ENCODE data around the gene XPO4.
A peak's percentile ranks its signal among the peaks of the same experiment; 100 is the strongest.
"Not testable (repeated sequence)": the region's sequence is repeated elsewhere in the genome, so short reads cannot be mapped to it uniquely, and the experiment has no call there.

The XPO4 gene

DNA sequence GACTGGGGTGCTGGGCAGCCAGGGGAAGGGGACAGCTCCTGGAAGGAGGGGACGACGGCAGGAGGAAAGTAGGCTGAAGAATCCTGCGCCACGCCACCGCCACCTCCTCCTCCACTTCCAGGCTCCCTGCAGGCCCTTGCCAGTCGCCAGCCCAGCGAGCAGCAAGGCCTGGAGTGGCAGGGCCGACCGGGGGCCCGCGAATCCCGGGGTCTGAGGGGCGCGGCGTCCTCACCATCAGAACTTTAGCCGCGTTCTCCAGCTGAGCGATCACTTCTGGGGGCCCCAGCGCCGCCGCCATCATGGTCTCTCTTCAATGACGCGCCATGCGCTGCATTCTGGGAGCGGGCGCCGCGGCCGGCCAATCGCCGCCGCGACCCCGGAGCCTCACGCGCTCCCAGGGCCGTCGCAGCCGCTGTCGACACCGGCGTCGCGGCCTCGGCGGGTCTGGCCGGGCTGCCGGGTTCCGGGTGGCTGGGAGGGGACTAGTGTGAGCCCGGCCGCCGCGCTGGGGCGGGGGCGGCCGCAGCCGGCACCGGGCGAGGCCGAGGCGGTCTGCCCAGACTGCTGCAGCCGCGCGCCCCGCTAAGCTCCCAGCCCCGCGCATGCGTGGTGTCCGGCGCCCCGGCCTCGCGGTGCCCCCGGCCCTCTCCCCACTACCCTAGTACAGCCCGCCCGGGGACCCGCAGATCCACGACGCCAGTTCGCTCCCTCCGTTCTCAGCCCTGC, at the start of gene XPO4:
Gene XPO4, minus strand, starts transcription at position 309 of the 726 bp plus-strand sequence. Its CDS starts 8 bp downstream, at position 301.
- peak; percentile 81 for DNase-seq

DNA sequence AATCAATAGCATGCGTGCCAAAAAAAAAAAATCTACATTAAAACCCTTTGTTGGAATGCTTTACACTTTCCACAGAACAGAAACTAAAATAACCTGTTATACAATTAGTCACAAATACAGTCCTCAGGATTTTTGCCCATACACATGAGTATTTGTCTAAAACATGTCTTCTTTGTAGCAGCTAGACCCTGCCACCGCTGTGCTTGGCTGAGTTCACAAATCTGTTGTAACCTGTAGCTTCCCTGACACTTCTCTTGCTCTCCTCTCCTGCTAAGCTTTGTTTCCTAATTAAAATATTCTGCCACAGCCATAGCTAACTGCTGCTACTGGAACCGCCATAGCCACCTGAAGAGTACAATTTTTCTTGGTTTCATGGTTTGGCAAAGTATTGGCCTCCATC, 45.5 kb upstream of the XPO4 start:
- not testable (repeated sequence) for DNase-seq

DNA sequence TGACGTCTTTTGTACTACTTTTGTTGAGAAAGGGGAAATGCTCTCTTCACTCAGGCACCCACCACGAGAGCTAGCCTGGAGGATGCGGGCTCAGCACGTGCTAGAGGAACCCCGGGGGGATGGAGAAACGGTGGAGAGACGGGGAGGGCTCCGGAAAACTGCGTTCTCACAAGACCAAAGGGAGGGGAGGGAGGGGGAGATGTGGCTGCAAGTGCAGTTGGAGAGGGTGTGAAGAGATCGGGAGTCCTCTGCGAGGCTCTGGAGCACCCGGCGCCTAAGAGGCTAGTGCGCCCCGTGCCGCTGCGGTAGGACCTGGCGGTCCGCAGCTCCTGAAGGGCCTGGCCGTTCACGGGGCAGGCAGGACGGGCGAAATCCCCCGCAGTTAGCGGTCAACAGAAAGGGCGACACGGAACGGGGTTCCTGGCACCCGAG, 43.4 kb upstream of the XPO4 start:
- peak; percentile 7 for DNase-seq

DNA sequence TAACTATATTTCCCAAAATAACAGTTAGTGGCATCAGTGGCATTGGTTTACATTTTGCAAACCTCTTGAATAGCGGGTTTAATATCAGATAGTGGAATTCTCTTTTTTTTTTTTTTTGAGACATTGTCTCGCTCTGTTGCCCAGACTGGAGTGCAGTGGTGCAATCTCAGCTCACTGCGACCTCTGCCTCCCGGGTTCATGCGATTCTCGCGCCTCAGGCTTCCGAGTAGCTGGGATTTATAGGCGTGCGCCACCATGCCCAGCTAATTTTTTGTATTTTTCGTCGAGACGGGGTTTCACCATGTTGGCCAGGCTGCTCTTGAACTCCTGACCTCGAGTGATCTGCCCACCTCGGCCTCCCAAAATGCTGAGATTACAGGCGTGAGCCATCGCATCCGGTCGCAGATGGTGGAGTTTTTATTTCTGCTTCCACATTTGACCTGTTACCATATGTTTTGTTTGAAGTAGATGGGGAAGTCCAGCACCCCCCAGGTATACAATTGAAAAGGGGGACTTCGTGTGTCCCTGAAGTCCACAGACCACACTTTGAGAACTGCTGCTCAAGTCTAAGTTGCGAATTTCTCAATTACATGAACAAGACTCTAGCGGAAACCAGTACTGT, 40.5 kb upstream of the XPO4 start:
- DNase-seq, result no peak

DNA sequence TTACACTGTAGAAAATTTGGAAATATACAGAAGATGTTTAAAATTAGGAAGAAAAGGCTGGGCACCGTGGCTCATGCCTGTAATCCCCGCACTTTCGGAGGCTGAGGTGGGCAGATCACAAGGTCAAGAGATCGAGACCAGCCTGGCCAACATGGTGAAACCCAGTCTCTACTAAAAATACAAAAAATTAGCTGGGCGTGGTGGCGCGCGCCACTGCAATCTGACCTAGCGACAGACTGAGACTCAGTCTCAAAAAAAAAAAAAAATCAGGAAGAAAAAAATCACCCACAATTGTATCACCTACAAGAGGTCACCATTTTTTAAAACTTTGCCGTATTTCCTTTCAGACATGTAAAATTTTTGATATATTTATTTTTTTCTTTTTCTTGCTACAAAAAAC, 38.0 kb upstream of the XPO4 start:
- DNase-seq, result not testable (repeated sequence)

DNA sequence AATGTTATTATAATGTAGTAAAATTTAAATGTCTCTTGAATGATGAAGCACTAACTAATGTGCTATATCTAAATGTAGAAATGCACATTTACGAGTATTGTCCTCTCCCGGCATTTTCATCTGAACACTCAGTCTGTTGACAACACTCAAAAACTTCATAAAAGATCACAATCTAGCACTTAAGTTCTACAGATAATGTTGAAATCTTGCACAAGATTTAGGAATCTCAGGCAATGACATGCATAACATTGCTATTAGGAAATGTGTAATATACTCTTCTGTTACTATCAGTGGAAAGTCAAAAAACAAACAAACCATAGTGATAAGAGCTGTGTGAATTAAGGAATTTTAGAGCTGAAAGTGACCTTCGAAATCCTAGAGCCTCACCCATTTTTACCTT, 37.5 kb upstream of the XPO4 start:
- DNase-seq, result no peak

DNA sequence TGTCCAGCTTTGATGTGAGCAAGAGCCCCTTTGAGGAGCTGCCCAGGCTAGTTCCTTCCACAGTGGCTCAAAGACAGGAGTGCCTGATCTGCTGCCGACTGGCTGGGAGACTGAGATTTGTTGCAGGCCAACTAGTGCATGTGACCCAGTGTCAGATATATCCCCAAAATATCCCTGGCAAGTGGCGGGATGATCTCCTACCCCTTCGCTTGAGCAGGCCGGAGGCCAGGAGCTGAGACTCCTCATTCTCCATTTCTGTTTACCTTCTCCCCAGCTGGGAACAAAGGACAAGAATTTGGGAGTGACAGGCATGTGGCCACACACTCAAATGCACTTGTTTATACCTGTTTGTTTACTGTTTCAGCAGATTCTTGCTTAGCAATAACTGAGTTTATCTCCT, 37.1 kb upstream of the XPO4 start:
- DNase-seq, result no peak

DNA sequence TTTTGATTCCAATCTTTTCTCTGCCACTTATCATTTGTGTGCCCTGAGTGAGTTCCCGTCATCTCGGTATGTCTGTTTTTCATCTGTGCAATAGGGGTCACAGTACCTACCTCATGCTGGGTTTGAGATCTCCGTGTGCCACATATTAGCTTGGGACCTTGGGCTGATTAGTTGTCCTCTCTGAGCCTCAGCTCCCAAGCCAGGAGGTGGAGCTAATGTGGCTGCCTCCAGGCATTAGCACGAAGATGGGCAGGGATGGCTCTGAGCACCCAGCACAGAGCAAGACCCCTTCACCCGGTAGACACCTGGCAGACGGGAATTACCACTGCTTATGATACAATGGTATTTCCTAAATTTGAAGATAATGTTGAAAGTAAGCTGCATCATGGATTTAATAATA, 35.8 kb upstream of the XPO4 start:
- no peak for DNase-seq

DNA sequence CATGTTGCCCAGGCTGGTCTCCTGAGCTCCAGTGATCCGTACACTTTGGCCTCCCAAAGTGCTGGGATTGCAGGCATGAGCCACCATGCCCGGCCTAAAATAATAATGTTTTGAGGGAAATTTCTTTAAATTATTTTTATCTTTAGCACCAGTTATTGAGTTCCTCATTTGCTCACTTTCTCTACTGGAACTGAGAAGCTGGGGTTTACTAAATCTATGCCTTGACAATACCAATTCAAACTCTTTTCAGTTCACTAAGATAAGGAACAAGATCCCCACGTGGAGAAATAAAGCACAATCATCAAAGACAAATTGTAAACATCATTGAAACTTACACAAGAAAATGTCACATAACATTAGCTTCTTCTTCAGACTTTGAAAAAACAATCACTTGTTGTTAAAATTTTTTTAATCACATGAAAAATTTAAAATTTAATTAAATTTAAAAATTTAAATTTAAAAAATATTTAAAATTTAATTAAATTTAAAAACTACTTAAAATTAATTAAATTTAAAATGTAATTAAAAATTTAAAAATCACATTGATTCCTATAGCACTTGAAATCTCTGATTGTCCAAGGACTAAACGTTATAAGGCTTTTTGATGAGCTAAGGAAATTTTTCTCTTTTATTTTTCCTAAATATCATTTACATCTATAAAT, 25.2 kb upstream of the XPO4 start:
- DNase-seq, result no peak

DNA sequence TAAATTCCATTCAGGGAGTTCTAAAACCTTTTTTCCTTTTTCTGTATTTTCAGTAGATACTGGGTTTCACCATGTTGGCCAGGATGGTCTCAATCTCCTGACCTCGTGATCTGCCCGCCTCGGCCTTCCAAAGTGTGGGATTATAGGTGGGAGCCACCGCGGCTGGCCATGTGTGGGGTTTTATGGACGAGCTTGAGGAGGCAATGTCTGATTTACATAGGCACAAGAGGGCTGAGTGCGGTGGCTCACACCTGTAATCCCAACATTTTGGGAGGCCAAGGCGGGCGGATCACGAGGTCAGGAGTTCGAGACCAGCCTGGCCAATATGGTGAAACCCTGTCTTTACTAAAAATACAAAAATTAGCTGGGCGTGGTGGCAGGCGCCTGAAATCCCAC, 22.8 kb upstream of the XPO4 start:
- not testable (repeated sequence) for DNase-seq

DNA sequence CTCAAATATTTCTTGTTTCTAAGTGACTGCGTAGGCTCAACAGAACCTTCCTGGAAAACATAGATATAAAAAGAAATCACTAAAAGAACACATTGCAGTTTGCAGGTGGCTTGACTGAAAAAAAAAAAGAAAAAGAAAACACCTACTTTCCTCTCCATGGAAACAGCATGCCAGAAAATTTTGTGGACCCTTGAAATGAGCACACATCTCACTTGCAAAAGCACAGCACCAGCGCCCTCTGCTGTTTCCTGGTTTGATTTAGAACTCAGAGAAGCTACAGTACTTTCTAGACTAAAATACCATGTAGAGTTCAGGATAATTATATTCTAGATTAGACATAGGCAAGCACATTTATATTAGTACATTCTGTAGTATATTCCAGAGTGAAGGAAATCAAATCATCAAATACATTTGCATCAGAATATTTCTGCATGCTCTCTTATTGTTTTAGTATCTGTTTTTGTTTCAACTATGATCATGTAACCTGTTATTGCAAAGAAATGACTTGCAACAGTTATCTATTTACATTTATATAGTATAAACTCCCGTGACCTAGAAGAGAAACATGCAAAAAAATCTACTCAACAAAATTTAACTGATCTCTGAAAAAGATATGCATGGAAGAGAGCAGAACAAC, 22.3 kb upstream of the XPO4 start:
- DNase-seq, result peak; percentile 70

DNA sequence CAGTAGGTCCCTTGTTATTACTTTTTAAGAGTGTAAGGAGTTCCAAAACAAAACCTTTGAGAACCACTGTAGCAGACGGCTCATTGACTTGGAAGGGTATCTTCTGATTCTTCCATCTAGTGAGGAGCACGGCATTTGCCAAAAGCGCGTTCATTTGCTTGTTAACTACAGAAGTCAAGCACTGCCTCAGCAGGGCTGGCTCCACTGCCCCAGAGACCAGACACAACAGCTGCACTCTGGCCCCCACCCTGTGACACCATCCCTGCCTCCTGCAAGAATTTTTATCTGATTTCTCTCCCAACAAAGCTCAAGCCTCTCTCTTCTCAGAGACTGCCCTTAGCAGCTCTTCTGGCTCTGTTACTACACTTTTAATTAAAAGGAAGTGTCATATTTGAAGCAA, 20.7 kb upstream of the XPO4 start:
- DNase-seq, result no peak

DNA sequence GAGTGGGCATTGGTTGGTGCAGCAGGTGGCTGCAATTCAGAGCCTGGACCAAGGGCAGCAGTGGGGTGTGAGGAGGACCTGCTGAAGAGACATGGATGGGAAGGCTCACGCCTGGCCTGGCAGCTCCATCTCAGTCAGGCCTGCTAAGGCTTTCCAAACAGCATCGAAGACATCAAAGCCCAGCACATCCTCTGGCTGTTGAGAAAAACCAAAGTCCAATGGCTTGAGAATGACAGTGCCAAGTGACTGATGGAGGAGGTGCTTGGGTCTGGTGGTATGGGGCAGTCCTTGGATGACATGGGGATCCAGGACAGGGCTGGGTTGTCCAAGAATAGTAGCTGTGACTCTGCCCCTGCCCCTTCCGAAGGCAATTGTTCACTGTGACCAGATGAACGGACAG, 19.0 kb upstream of the XPO4 start:
- DNase-seq, result no peak

DNA sequence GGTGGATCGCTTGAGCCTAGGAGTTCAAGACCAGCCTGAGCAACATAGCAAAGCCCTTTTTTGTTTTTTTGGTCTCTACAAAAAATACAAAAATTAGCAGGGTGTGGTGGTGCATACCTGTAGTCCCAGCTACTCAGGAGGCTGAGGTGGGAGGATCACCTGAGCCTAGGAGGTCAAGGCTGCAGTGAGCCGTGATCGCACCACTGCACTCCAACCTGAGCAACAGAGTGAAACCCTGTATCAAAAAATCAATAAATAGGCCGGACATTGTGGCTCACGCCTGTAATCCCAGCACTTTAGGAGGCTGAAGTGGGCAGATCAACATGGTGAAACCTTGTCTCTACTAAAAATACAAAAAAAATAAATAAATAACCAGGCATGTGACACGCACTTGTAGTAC, 13.1 kb upstream of the XPO4 start:
- not testable (repeated sequence) for DNase-seq

DNA sequence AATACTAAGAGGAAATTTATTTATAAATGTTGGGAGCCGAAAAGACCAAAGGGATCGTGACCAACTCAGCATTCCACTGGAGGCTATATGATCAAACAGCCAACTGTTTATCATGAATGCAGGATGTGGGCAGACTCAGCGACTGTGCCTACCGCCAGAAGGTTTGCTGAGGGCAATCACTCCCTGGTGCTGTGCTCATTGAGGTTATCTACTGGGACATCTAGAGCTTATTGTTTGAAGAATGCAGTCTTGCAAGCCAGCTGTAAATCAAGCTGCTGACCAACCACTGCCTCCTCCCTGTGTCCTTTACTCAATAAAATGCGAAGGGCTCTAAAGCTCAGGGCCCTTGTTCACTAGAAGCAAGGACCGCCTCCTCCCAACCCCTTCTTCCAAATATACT, 8.5 kb upstream of the XPO4 start:
- DNase-seq, result no peak

DNA sequence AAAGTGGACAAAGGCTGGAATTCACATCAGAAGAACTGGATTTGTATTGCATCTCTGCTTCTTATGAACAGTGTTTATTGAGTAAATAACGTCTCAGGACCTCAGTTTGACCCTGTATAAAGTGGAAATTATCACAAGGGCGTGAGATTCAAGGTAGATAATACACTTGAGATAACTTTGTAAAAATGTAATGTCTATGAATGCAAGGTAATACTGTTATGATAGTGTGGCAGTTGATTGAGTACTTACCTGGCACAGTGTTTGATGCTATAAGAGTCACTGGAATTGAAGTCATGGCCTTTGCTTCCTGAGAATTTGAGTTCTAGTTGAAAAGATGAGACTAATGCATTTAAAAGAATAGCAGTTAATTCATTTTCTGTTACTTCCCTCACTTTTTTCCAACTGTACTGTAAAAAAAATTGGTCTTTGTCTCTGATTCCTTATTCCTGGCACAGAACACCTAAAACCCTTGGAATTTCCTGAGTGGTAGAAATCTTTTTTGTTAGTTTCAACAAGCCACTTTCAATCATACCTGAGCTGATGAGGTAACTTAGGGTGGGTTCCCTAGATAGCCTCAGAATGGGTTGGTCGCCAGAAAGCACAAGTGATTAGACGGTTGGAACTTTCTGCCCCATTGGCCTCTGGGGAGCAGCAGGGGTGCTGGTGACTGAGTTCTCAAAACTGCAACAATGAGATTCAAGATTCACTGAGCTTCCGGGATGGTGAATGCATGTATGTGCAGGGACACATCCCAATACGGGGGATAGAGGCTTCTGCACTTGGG, 6.4 kb upstream of the XPO4 start:
- DNase-seq, result no peak

DNA sequence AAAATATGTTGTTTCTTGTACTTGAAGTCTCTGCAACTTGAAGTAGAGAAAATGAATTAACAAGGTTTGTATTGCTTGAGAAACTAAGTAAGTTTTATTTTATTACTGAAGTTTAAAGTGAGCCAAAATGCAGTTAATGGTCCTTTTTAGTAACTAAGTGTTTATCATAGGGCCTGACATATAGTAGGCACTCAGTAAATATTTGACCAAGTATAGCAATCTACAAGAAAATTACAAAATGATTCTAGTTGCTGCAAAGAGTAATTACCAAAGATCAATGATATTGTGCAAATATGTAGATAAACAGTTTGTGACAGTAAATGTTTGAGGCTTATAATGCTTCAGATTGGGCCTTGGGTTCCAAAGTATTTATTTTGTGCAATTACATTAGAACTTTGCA, 2.4 kb upstream of the XPO4 start:
- no peak for DNase-seq

DNA sequence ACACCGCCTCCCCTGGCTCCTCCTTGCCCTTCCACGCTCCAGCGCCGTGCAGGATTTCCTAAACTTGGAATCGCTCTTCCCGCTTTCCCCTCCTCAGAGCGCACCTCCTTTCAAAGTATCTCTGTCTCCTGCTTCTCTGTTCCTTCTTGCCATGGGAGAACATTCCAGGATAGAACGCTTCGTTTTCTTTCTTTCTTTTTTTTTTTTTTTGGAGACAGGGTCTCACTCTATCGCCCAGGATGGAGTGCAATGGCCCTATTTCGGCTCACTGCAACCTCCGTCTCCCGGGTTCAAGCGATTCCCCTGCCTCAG, 574 bp upstream of the XPO4 start:
- DNase-seq, result no peak

DNA sequence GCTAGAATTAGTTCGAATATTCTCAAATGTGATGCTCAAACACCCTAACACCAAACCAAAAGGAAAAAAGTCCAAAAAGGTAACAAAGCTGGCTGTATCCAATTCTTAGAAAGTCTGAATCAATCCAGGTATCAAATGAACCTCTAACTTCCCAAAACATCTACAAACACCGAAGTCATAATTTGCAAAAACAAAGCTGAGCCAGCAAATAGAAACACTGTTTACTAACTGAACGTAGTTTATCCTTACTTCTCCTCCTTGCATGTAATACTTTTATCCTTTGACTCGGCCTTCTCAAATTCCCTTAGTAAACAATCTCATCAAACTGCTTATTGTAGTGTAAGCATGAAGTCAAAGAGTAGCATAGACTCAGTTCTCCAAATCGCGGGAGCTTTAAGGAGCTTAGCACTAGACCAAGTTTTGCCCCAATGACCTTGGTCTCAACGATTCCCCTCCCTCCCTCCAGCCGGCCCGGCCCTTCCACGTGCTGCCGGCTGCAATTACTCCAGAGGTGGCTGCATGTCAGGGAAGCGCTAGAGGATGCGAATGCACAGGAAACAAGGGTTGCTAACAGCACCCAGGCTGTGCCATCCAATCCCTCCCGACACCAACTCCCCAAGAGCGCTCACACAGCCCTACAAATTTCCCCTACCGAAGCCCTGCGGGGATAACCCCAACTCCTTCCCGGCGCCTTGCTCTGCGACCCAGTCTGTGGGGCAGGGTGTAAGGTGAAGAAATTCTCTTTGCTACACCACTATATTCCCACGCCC, 693 bp downstream of the XPO4 start:
- DNase-seq, result peak; percentile 33

DNA sequence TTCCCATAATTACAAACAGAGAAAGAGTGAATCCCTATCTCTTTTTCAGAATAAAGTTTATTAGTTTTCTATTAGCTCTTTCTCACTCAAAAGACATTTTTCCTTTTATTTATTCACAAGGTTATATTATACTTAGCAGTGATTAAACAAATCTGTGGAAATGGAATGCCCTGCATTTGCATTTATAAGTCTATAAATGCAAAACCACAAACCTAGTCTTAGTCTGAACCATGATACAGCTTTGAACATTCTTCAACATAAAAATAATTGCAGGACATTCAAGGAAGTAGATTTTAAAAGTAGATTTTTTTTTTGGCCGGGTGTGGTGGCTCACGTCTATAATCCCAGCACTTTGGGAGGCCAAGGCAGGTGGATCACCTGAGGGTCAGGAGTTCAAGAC, 8.3 kb downstream of the XPO4 start:
- DNase-seq, result no peak

DNA sequence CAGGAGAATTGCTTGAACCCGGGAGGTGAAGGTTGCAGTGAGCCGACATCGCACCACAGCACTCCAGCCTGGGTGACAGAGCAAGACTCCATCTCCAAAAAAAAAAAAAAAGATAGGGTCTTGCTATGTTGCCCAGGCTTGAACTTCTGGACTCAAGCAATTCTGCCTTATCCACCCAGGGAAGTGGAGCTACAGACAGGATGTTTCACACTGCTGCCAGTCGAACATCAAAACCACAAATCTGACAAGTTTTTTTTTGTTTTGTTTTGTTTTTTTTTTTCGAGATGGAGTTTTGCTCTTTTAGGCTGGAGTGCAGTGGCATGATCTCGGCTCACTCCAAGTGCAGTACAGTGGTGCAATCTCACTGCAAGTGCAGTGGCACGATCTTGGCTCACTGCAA, 10.8 kb downstream of the XPO4 start:
- DNase-seq, result peak; percentile 15

DNA sequence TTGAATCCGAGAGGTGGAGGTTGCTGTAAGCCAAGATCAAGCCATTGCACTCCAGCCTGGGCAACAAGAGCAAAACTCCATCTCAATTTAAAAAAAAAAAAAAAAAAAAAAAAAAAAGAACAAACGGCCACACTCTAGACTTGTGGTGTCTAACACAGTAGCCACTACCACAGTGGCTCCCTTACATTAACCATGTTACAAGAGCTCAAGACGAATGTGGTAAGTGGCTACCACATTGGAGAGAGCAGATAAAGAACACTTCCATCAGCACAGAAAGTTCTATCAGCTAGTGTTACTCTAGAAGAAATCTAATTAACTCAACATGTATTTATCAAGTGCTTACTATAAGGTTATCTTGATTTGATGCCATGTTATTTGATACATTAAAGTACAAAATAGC, 11.5 kb downstream of the XPO4 start:
- DNase-seq, result no peak
